SK-N-MC (cell line): ENCODE measurements around the gene CFAP299.

Source experiments
- EZH2 ChIP-seq: fragments of 200-600 bp; sonication (generic); IDR thresholded peaks from one replicate; pipeline ENCODE4 v1.6.1; 2017; ENCODE audit warnings: antibody characterized with exemption
- FOXP2 ChIP-seq: optimal IDR thresholded peaks from 2 replicates; pipeline ENCODE3; 2011; ENCODE audit warnings: mild to moderate bottlenecking, moderate library complexity; ENCODE audit not compliant: insufficient read depth; ENCODE audit errors: extremely low read length, control extremely low read depth
- POLR2AphosphoS5 ChIP-seq: IDR thresholded peaks from 2 replicates; pipeline ENCODE4 v1.6.1; 2012; ENCODE audit warnings: mild to moderate bottlenecking, low read depth, low read length, borderline replicate concordance

DNA sequence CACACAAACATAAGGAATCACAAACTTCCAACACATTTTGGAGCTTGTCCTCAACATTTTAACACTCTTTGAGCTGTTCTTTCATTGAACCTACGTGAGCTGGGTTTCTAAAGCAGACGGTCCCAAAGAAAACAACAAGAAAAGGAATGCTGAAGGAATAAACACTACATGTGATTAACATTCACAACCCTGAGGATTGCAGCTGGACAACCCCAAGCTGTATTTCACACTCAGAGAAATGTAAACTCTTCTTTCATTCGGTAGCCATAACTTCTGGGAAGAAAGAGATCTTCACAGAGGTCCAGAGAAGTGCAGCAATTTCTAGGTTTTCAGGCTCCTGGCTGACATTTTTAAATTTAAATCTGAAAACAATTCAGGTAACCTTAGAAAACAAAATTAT is 130.2 kb downstream of the CFAP299 start:
- no peak for TF ChIP-seq POLR2AphosphoS5
- TF ChIP-seq EZH2, result no peak
- no peak for TF ChIP-seq FOXP2
